HEK293 (cell line): ENCODE results near the gene LITAFD.

Source experiments
- CTCF ChIA-PET: fragments of 350-600 bp; formaldehyde crosslinking; extraction: SDS; loops from one replicate; lab custom pipeline; 2021; ENCODE audit warnings: antibody characterized with exemption; lab: Yijun Ruan, JAX
- POLR2A ChIA-PET: fragments of 300-600 bp; formaldehyde crosslinking; extraction: SDS; loops from one replicate; lab custom pipeline; 2020; ENCODE audit warnings: antibody characterized with exemption, inconsistent platforms; lab: Yijun Ruan, JAX
- H3K27ac ChIP-seq: fragments of 200-500 bp; sonication (Bioruptor generic); 2 replicates; pipeline ENCODE4 v1.5.1; 2014; ENCODE audit warnings: low read depth, low read length, control low read depth, inconsistent platforms; ENCODE audit errors: extremely low read depth
- H3K36me3 ChIP-seq, 2 experiments: fragments of 200-500 bp in 1 of 2; sonication (Bioruptor generic) in 1 of 2; 1 replicate in 1 of 2; 2 replicates in 1 of 2; pipeline ENCODE4 v1.5.1; 2014 to 2017; ENCODE audit warnings: inconsistent platforms in 2 of 2, low read length in 2 of 2; ENCODE audit not compliant: control insufficient read depth in 2 of 2, insufficient read depth in 1 of 2
- H3K4me1 ChIP-seq: fragments of 200-500 bp; sonication (Bioruptor generic); 2 replicates; pipeline ENCODE4 v1.5.1; 2014; ENCODE audit warnings: mild to moderate bottlenecking, low read length, inconsistent platforms; ENCODE audit not compliant: control insufficient read depth, insufficient read depth
- H3K4me3 ChIP-seq: 2 replicates; pipeline ENCODE4 v1.5.1; 2011; ENCODE audit warnings: low read depth, mild to moderate bottlenecking, control low read depth, low read length, moderate library complexity
- H3K9me3 ChIP-seq: fragments of 200-500 bp; sonication (Bioruptor generic); 2 replicates; pipeline ENCODE4 v1.5.1; 2014; ENCODE audit warnings: low read depth, low read length, inconsistent platforms; ENCODE audit not compliant: control insufficient read depth, insufficient read depth
- BCL11A ChIP-seq: fragments of 450-650 bp; formaldehyde crosslinking; IDR thresholded peaks from 2 replicates; pipeline ENCODE4 v1.5.1; 2016; ENCODE audit warnings: low read depth, missing biosample characterization, missing genetic modification characterization
- HOXA7 ChIP-seq: sonication (generic); formaldehyde crosslinking; IDR thresholded peaks from 2 replicates; pipeline ENCODE4 v1.8.1; 2022; ENCODE audit warnings: missing genetic modification reagents, borderline replicate concordance
- PRDM2 ChIP-seq: fragments of 450-650 bp; formaldehyde crosslinking; IDR thresholded peaks from 2 replicates; pipeline ENCODE4 v1.5.1; 2016; ENCODE audit warnings: missing biosample characterization, missing genetic modification characterization, borderline replicate concordance
- SETDB1 ChIP-seq: IDR thresholded peaks from one replicate; pipeline ENCODE4 v1.6.1; 2017; ENCODE audit warnings: mild to moderate bottlenecking, low read length, moderate library complexity, mixed read lengths; ENCODE audit not compliant: insufficient read length
- SP7 ChIP-seq: fragments of 450-650 bp; formaldehyde crosslinking; IDR thresholded peaks from 2 replicates; pipeline ENCODE4 v1.5.1; 2016; ENCODE audit warnings: missing biosample characterization, missing genetic modification characterization
- ZNF146 ChIP-seq: fragments of 450-650 bp; formaldehyde crosslinking; IDR thresholded peaks from 2 replicates; pipeline ENCODE4 v1.5.1; 2016; ENCODE audit warnings: missing biosample characterization, missing genetic modification characterization
- ZNF19 ChIP-seq: fragments of 450-650 bp; formaldehyde crosslinking; IDR thresholded peaks from 2 replicates; pipeline ENCODE4; 2016; ENCODE audit warnings: missing biosample characterization, missing genetic modification characterization, low read depth
- ZNF335 ChIP-seq: fragments of 450-650 bp; formaldehyde crosslinking; conservative IDR thresholded peaks from 2 replicates; pipeline ENCODE4 v1.5.1; 2016; ENCODE audit warnings: missing biosample characterization, missing genetic modification characterization
- ZNF341 ChIP-seq: fragments of 450-650 bp; formaldehyde crosslinking; IDR thresholded peaks from 2 replicates; pipeline ENCODE4; 2016; ENCODE audit warnings: low read depth, missing biosample characterization, missing genetic modification characterization
- ZNF433 ChIP-seq: fragments of 450-650 bp; formaldehyde crosslinking; IDR thresholded peaks from 2 replicates; pipeline ENCODE4 v1.5.1; 2016; ENCODE audit warnings: missing biosample characterization, missing genetic modification characterization, low read depth
- ZNF560 ChIP-seq: fragments of 450-650 bp; formaldehyde crosslinking; IDR thresholded peaks from 2 replicates; pipeline ENCODE4 v1.5.1; 2017; ENCODE audit warnings: missing biosample characterization, missing genetic modification characterization, borderline replicate concordance
- ZNF600 ChIP-seq: fragments of 450-650 bp; formaldehyde crosslinking; IDR thresholded peaks from 2 replicates; pipeline ENCODE4 v1.5.1; 2016; ENCODE audit warnings: missing biosample characterization, missing genetic modification characterization
- ZNF654 ChIP-seq: fragments of 450-650 bp; formaldehyde crosslinking; IDR thresholded peaks from 2 replicates; pipeline ENCODE4 v1.5.1; 2016; ENCODE audit warnings: low read depth, missing biosample characterization, missing genetic modification characterization
- ZNF660 ChIP-seq: fragments of 450-650 bp; IDR thresholded peaks from 2 replicates; pipeline ENCODE4 v1.5.1; 2018; ENCODE audit warnings: missing biosample characterization, mild to moderate bottlenecking, missing genetic modification characterization
- ZNF692 ChIP-seq: fragments of 450-650 bp; formaldehyde crosslinking; IDR thresholded peaks from 2 replicates; pipeline ENCODE4 v1.5.1; 2016; ENCODE audit warnings: missing biosample characterization, missing genetic modification characterization
- ZNF707 ChIP-seq: fragments of 450-650 bp; formaldehyde crosslinking; IDR thresholded peaks from 2 replicates; pipeline ENCODE4 v1.5.1; 2016; ENCODE audit warnings: missing biosample characterization, missing genetic modification characterization
- ZNF776 ChIP-seq: fragments of 450-650 bp; formaldehyde crosslinking; IDR thresholded peaks from 2 replicates; pipeline ENCODE4 v1.5.0; 2017; ENCODE audit warnings: missing biosample characterization, missing genetic modification characterization, borderline replicate concordance
- ZNF830 ChIP-seq: fragments of 450-650 bp; IDR thresholded peaks from 2 replicates; pipeline ENCODE4 v1.5.0; 2018; ENCODE audit warnings: missing biosample characterization, missing genetic modification characterization, low read depth, mild to moderate bottlenecking, moderate library complexity
- ZSCAN18 ChIP-seq: fragments of 450-650 bp; formaldehyde crosslinking; IDR thresholded peaks from 2 replicates; pipeline ENCODE4 v1.5.1; 2016; ENCODE audit warnings: missing biosample characterization, missing genetic modification characterization
- ZSCAN30 ChIP-seq: fragments of 450-650 bp; IDR thresholded peaks from 2 replicates; pipeline ENCODE4 v1.5.1; 2018; ENCODE audit warnings: missing biosample characterization, mild to moderate bottlenecking, missing genetic modification characterization, moderate library complexity

LITAFD gene

GRCh38 chr16:8848939-8849391 lies 33.2 kb upstream of the LITAFD start:
- POLR2A ChIA-PET, result interaction anchor here (1.0 kb wide), 1 partner anchor 20 kb away, joined by 3 read pairs; the partner anchor contains the start of gene CARHSP1
- CTCF ChIA-PET, result interaction anchor here (0.6 kb wide), 1 partner anchor 346 kb away, joined by 3 read pairs; no protein-coding TSS in a partner anchor
- H3K27ac ChIP-seq, result no peak overlapping the region

GRCh38 chr16:8849411-8850011 lies 32.6 kb upstream of the LITAFD start:
- TF ChIP-seq ZNF776, result no peak
- TF ChIP-seq ZNF707 (tag by site-specific recombination), result no peak
- no peak for TF ChIP-seq ZNF830 (tag by site-specific recombination)
- TF ChIP-seq ZNF19 (tag by site-specific recombination), result no peak
- TF ChIP-seq ZNF433 (tag by site-specific recombination), result no peak
- TF ChIP-seq ZNF341 (tag by site-specific recombination), result peak; percentile 96
- TF ChIP-seq HOXA7, result no peak
- Histone ChIP-seq H3K27ac (no peak overlapping the region), H3K4me1 (no peaks in the 10 kb centered on the region), H3K36me3 (peaks cover 6 to 69% of the 10 kb centered on the region in 2 experiments; a peak in 2 of 3 replicates), H3K9me3 (no peaks in the 10 kb centered on the region), H3K4me3 (no peak overlapping the region)
- CTCF ChIA-PET, result interaction anchor here (0.6 kb wide), 1 partner anchor 346 kb away, joined by 3 read pairs; no protein-coding TSS in a partner anchor
- POLR2A ChIA-PET, result no interaction called here

More at GRCh38 chr16:8848939-8849391, 33.2 kb upstream of the LITAFD start:
- no peak for TF ChIP-seq ZSCAN30
- no peak for TF ChIP-seq ZNF146 (tag by site-specific recombination)
- no peak for TF ChIP-seq ZSCAN18 (tag by site-specific recombination)
- TF ChIP-seq ZNF335, result no peak
- no peak for TF ChIP-seq BCL11A (tag by site-specific recombination)
- TF ChIP-seq ZNF654 (tag by site-specific recombination), result no peak
- no peak for TF ChIP-seq SP7 (tag by site-specific recombination)
- no peak for TF ChIP-seq ZNF560
- TF ChIP-seq SETDB1, result no peak
- H3K4me1 ChIP-seq, result no peaks in the 10 kb centered on the region
- H3K36me3 ChIP-seq, result peaks cover 6 to 64% of the 10 kb centered on the region in 2 experiments; a peak in 2 of 3 replicates
- H3K9me3 ChIP-seq, result no peaks in the 10 kb centered on the region
- no peak overlapping the region for H3K4me3 ChIP-seq

GRCh38 chr16:8850279-8850885 lies 31.8 kb upstream of the LITAFD start:
- POLR2A ChIA-PET, result no interaction called here
- H3K36me3 ChIP-seq, result peaks cover 6 to 77% of the 10 kb centered on the region in 2 experiments; a peak in 2 of 3 replicates
- H3K27ac ChIP-seq, result no peak overlapping the region
- no peak for TF ChIP-seq PRDM2 (tag by site-specific recombination)
- no peak for TF ChIP-seq ZNF660 (tag by site-specific recombination)
- TF ChIP-seq ZNF146 (tag by site-specific recombination), result no peak
- TF ChIP-seq ZNF692 (tag by site-specific recombination), result no peak
- peak; percentile 85 for TF ChIP-seq ZNF600 (tag by site-specific recombination)
- TF ChIP-seq, all 188 proteins: peak for 1
- no peak overlapping the region for H3K4me3 ChIP-seq
- H3K4me1 ChIP-seq, result no peaks in the 10 kb centered on the region
- CTCF ChIA-PET, result interaction anchor here (0.7 kb wide), 1 partner anchor 86 kb away, joined by 3 read pairs; no protein-coding TSS in a partner anchor
- H3K9me3 ChIP-seq, result no peaks in the 10 kb centered on the region
